DOHH2 (cell line): Measurements from ENCODE around the gene OGFOD2.

Source experiments
- CTCF ChIP-seq: fragments of 200-600 bp; sonication (generic); IDR thresholded peaks from one replicate; pipeline ENCODE4 v1.5.1; 2014; ENCODE audit warnings: antibody characterized with exemption, mild to moderate bottlenecking, low read depth, low read length; ENCODE audit not compliant: poor library complexity, severe bottlenecking
- EZH2phosphoT487 ChIP-seq: fragments of 200-600 bp; sonication (generic); IDR thresholded peaks from 2 replicates; pipeline ENCODE4 v1.6.1; 2017; ENCODE audit warnings: borderline replicate concordance, mild to moderate bottlenecking, antibody characterized with exemption, low read length, moderate library complexity, mixed read lengths

- TF ChIP-seq CTCF (no peak), EZH2phosphoT487 (no peak)
These were observed 53.4 kb downstream of the OGFOD2 start for GRCh38 chr12:123028475-123028874.
